Body of pancreas (tissue), 4 donors: ENCODE results near the gene TMOD1.

Experiments used
- CTCF ChIP-seq, 7 experiments: fragments of 450-650 bp in 4 of 7; fragments of 200-600 bp in 3 of 7; sonication (generic) in 3 of 7; IDR thresholded peaks; one replicate each; pipeline ENCODE4 v1.5.1; 2016 to 2019; ENCODE audit warnings: antibody characterized with exemption in 7 of 7
- POLR2A ChIP-seq, 3 donors: fragments of 450-650 bp; IDR thresholded peaks; one replicate each; pipeline ENCODE4 v1.6.1; 2016; ENCODE audit warnings: antibody characterized with exemption in 3 of 3, mild to moderate bottlenecking in 2 of 3

DNA sequence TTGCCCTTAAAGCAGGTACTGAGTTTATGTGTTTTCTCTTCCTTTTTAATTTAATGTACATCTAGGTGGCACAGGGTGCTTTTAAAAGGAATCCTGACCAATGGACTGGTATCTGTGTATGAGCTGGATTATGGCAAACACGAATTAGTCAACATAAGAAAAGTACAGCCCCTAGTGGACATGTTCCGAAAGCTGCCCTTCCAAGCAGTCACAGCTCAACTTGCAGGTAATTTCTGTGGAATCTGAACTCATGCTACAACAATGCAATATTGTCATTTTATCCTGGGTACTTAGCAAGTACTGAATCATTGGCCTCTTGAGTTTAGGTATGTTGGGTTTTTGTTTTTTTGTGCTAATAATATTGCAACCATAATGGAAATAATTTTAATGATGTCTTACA is 14.4 kb upstream of the TMOD1 start:
- TF ChIP-seq CTCF (IDR thresholded peaks at IDR 0.05) = peak in 4 of 7 experiments; percentile 8 to 20 (median 10)
- TF ChIP-seq POLR2A (IDR thresholded peaks at IDR 0.05) = no peak
